ENCODE results near the gene ASH1L.

The ASH1L gene

GRCh38 chr1:155466617-155466972, 96.0 kb downstream of the ASH1L start:
- H3K27me3 ChIP-seq (ENCODE audit: insufficient read depth, low read depth, severe bottlenecking), result no peaks in the 10 kb centered on the region
- H3K36me3 ChIP-seq, result peaks cover 16% of the 10 kb centered on the region
- H3K9me3 ChIP-seq (ENCODE audit: severe bottlenecking), result peaks cover 6% of the 10 kb centered on the region
- no peak for TF ChIP-seq CTCF (IDR thresholded peaks at IDR 0.05; ENCODE audit: low read depth, low read length)
- no peak for DNase-seq
- no peak overlapping the region for H3K27ac ChIP-seq
- H3K4me3 ChIP-seq (ENCODE audit: low read depth, low read length), result no peak overlapping the region

- Histone ChIP-seq H3K27me3 (ENCODE audit: insufficient read depth, low read depth, severe bottlenecking) (no peaks in the 10 kb centered on the region), H3K9me3 (ENCODE audit: severe bottlenecking) (no peaks in the 10 kb centered on the region), H3K27ac (no peak overlapping the region), H3K36me3 (peaks cover 17% of the 10 kb centered on the region), H3K4me3 (ENCODE audit: low read depth, low read length) (no peak overlapping the region)
- TF ChIP-seq CTCF (IDR thresholded peaks at IDR 0.05; ENCODE audit: low read depth, low read length), result no peak
- DNase-seq, result no peak
Measured at GRCh38 chr1:155463865-155464650, 98.5 kb downstream of the ASH1L start.

GRCh38 chr1:155458111-155458510, 104.5 kb downstream of the ASH1L start:
- Histone ChIP-seq H3K27me3 (ENCODE audit: insufficient read depth, low read depth, severe bottlenecking) (no peaks in the 10 kb centered on the region), H3K36me3 (peaks cover 32% of the 10 kb centered on the region), H3K4me3 (ENCODE audit: low read depth, low read length) (no peak overlapping the region), H3K9me3 (ENCODE audit: severe bottlenecking) (no peaks in the 10 kb centered on the region), H3K27ac (no peak overlapping the region)
- no peak for TF ChIP-seq CTCF (IDR thresholded peaks at IDR 0.05; ENCODE audit: low read depth, low read length)
- DNase-seq, result no peak

GRCh38 chr1:155457266-155457665, 105.3 kb downstream of the ASH1L start:
- no peak for DNase-seq
- no peaks in the 10 kb centered on the region for H3K9me3 ChIP-seq (ENCODE audit: severe bottlenecking)
- TF ChIP-seq CTCF (IDR thresholded peaks at IDR 0.05; ENCODE audit: low read depth, low read length), result no peak
- no peaks in the 10 kb centered on the region for H3K27me3 ChIP-seq (ENCODE audit: insufficient read depth, low read depth, severe bottlenecking)
- H3K27ac ChIP-seq, result no peak overlapping the region
- peaks cover 26% of the 10 kb centered on the region for H3K36me3 ChIP-seq
- no peak overlapping the region for H3K4me3 ChIP-seq (ENCODE audit: low read depth, low read length)

- Histone ChIP-seq H3K36me3 (peaks cover 26% of the 10 kb centered on the region), H3K9me3 (ENCODE audit: severe bottlenecking) (no peaks in the 10 kb centered on the region), H3K27me3 (ENCODE audit: insufficient read depth, low read depth, severe bottlenecking) (no peaks in the 10 kb centered on the region), H3K4me3 (ENCODE audit: low read depth, low read length) (no peak overlapping the region), H3K27ac (no peak overlapping the region)
- DNase-seq, result peak; percentile 50
- TF ChIP-seq CTCF (IDR thresholded peaks at IDR 0.05; ENCODE audit: low read depth, low read length), result no peak
Measured at GRCh38 chr1:155455588-155456195, 106.9 kb downstream of the ASH1L start.
